NCI-H1417 treated with DMSO at 0.1 percent for 48 hours (cell line): Measurements from ENCODE around the gene FIZ1.
"Not testable (repeated sequence)": the region's sequence is repeated elsewhere in the genome, so short reads cannot be mapped to it uniquely, and the experiment has no call there.

ENCODE experiments used
- DNase-seq: peaks from one replicate; lab custom pipeline; 2025; lab: John Stamatoyannopoulos, UW

The FIZ1 gene

GRCh38 chr19:55573929-55574328 lies 25.4 kb downstream of the FIZ1 start:
- not testable (repeated sequence) for DNase-seq

GRCh38 chr19:55569477-55569876 lies 29.8 kb downstream of the FIZ1 start:
- DNase-seq, result not testable (repeated sequence)

GRCh38 chr19:55567708-55568328 lies 31.5 kb downstream of the FIZ1 start:
- DNase-seq, result no peak

- no peak for DNase-seq
Measured at GRCh38 chr19:55566823-55567222, 32.5 kb downstream of the FIZ1 start.

GRCh38 chr19:55563261-55563690 lies 36.0 kb downstream of the FIZ1 start:
- DNase-seq, result no peak

- DNase-seq, result no peak
Measured at GRCh38 chr19:55559684-55560083, 39.6 kb downstream of the FIZ1 start.

GRCh38 chr19:55554741-55555152 lies 44.6 kb downstream of the FIZ1 start:
- no peak for DNase-seq

GRCh38 chr19:55554302-55554701 lies 45.0 kb downstream of the FIZ1 start:
- DNase-seq, result no peak

- no peak for DNase-seq
Measured at GRCh38 chr19:55553217-55554182, 45.8 kb downstream of the FIZ1 start.

GRCh38 chr19:55552620-55553019 lies 46.7 kb downstream of the FIZ1 start:
- no peak for DNase-seq

- no peak for DNase-seq
Measured at GRCh38 chr19:55552206-55552605, 47.1 kb downstream of the FIZ1 start.

- DNase-seq, result no peak
Measured at GRCh38 chr19:55550321-55550650, 49.0 kb downstream of the FIZ1 start.

GRCh38 chr19:55549500-55550320 lies 49.6 kb downstream of the FIZ1 start:
- no peak for DNase-seq

GRCh38 chr19:55546822-55547614 lies 52.3 kb downstream of the FIZ1 start:
- no peak for DNase-seq

GRCh38 chr19:55546011-55546410 lies 53.3 kb downstream of the FIZ1 start:
- no peak for DNase-seq

GRCh38 chr19:55545443-55545842 lies 53.9 kb downstream of the FIZ1 start, which contains the start of gene SBK3:
SBK3 (minus strand) TSS chr19:55545543; CDS start chr19:55545543, 0 bp downstream.
- DNase-seq, result no peak

- DNase-seq, result no peak
Measured at GRCh38 chr19:55544776-55545439, 54.4 kb downstream of the FIZ1 start.

GRCh38 chr19:55544014-55544413 lies 55.3 kb downstream of the FIZ1 start:
- DNase-seq, result no peak

GRCh38 chr19:55543567-55543966 lies 55.8 kb downstream of the FIZ1 start:
- no peak for DNase-seq

- DNase-seq, result no peak
Measured at GRCh38 chr19:55542292-55542855, 56.9 kb downstream of the FIZ1 start.
